Stimulated activated CD4-positive, alpha-beta T cell treated with anti-CD3 and anti-CD28 coated beads, Interleukin-2, amount 100 ng/mL, for 24 hours (primary cell): ENCODE results near the gene SCAPER.
"Not testable (repeated sequence)": the region's sequence is repeated elsewhere in the genome, so short reads cannot be mapped to it uniquely, and the experiment has no call there.

ENCODE experiments used
- DNase-seq, 2 donors: peaks; one replicate each; pipeline ENCODE4 v3.0.0-alpha.2; 2020

The SCAPER gene

GRCh38 chr15:76309601-76310330 lies 595.4 kb downstream of the SCAPER start:
- DNase-seq = no peak

GRCh38 chr15:76303909-76304308 lies 601.2 kb downstream of the SCAPER start:
- DNase-seq = no peak

- no peak for DNase-seq
Measured at GRCh38 chr15:76299786-76300185, 605.4 kb downstream of the SCAPER start.

GRCh38 chr15:76298986-76299385 lies 606.2 kb downstream of the SCAPER start:
- DNase-seq = no peak

- DNase-seq = not testable (repeated sequence)
Measured at GRCh38 chr15:76297951-76298350, 607.2 kb downstream of the SCAPER start.
